A549 treated with AZD2906 at 1 μM for 4 hours (cell line): ENCODE measurements around the gene ATP6V1G1. TPM values are rescaled to one million over a fixed set of nuclear protein-coding genes. Genes with fewer than 3 reads are reported as not detected.

Source experiments
- total RNA-seq: library from RNA; stranded (reverse); fragments of 200-300 nt; extraction: Qiagen RNA extraction; gene quantifications from 5 replicates; pipeline ENCODE4 v1.2.3, GENCODE V29; 2022

ATP6V1G1 gene, protein sequence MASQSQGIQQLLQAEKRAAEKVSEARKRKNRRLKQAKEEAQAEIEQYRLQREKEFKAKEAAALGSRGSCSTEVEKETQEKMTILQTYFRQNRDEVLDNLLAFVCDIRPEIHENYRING
- total RNA-seq, result 108 to 141 TPM (median 115 TPM) in 5 replicates

DNA sequence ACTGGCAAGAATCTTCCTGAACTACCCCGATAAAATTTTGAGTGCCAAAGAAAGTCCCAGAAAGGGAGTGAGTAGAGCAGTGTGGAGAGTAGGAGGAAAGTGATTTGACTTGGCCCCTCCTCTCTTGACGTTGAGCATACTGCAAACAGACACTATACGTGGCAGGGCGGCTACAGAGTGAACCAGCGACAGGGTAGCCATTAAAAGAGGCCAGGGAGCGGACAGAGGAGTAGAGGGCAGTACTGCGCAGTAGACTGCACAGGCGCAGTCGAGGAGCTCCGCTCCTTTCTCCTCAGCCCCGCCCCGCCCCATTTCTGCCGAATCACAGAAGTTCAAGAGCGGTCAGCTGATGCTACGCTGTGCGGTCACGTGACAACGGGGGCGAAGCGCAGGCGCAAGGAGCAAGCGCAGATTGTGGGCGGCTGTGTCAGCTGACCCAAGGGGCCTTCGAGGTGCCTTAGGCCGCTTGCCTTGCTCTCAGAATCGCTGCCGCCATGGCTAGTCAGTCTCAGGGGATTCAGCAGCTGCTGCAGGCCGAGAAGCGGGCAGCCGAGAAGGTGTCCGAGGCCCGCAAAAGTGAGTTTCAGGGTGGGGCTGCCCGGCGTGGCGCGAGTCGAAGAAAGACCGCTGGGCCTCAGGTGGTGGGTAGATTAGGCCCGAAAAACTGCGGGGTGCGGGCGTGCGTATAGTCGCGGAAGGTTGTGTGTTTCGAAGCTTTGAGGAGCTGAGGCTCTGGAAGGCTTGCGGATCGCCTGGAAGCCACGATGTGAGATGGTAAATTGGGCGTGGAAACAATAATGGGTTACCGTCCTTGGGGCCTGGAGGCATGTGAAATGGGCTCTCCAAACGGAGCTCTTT, at the start of gene ATP6V1G1:
Gene ATP6V1G1, plus strand, starts transcription at position 425 of the 858 bp plus-strand sequence. Its CDS starts 70 bp downstream, at position 495.

Other genes starting within 250 kb of the ATP6V1G1 start
- gene AKNA, start 199.8 kb upstream of the ATP6V1G1 start, total RNA-seq, result 6.8 to 7.7 TPM (median 7.2 TPM) in 5 replicates
- 5.6 to 7.9 TPM (median 7.8 TPM) in 5 replicates for gene WHRN, start 82.3 kb upstream of the ATP6V1G1 start, total RNA-seq
- gene TMEM268, start 23.5 kb downstream of the ATP6V1G1 start, total RNA-seq, result 10.7 to 12.3 TPM (median 11.6 TPM) in 5 replicates
- gene TEX53, start 70.0 kb downstream of the ATP6V1G1 start, total RNA-seq, result not detected in 5 replicates
- not detected in 5 replicates for gene TEX48, start 94.4 kb downstream of the ATP6V1G1 start, total RNA-seq
- gene TNFSF15, start 218.3 kb downstream of the ATP6V1G1 start, total RNA-seq, result 0.03 to 0.12 TPM (median 0.07 TPM) in 5 replicates